ENCODE data around the gene MED13L. TPM values are rescaled to one million over a fixed set of nuclear protein-coding genes. Genes with fewer than 3 reads are reported as not detected.

Gene MED13L
- total and polyA plus RNA-seq, 4 donors, result 7.9 to 94.0 (median 37.7) TPM

- Histone ChIP-seq H3K9ac (ENCODE audit: low read depth in 1 of 2, low read length in 2 of 2) (no peak overlapping the region), H3K27me3 (ENCODE audit: control insufficient read depth in 4 of 4, insufficient read depth in 4 of 4, low read length in 3 of 4) (no peaks in the 10 kb centered on the region), H3K27ac (ENCODE audit: low read depth in 1 of 2, low read length in 2 of 2) (no peak overlapping the region), H3K4me3 (ENCODE audit: low read depth in 1 of 3, low read length in 3 of 3) (no peak overlapping the region), H3K9me3 (ENCODE audit: control insufficient read depth in 4 of 4, low read length in 3 of 4) (no peaks in the 10 kb centered on the region), H3K36me3 (ENCODE audit: control insufficient read depth in 4 of 4, insufficient read depth in 3 of 4, low read depth in 1 of 4, low read length in 3 of 4) (peaks cover 0 to 3% (median 1%) of the 10 kb centered on the region in 4 donors), H3K4me1 (ENCODE audit: control insufficient read depth in 4 of 4, insufficient read depth in 4 of 4, low read length in 3 of 4) (peaks cover 3 to 14% (median 11%) of the 10 kb centered on the region in 4 donors)
- TF ChIP-seq RXRA (IDR thresholded peaks at IDR 0.05), result peak; percentile 10
- TF ChIP-seq, protein P1, sequence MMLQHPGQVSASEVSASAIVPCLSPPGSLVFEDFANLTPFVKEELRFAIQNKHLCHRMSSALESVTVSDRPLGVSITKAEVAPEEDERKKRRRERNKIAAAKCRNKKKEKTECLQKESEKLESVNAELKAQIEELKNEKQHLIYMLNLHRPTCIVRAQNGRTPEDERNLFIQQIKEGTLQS (IDR thresholded peaks at IDR 0.05), result no peak
- WGBS, result 73% methylated on average over 2 of the region's 2 CpGs
- DNase-seq (ENCODE audit: low spot score), result no peak
These were observed 173.2 kb downstream of the MED13L start for GRCh38 chr12:116104167-116104767.

- H3K36me3 ChIP-seq (ENCODE audit: control insufficient read depth in 4 of 4, insufficient read depth in 3 of 4, low read depth in 1 of 4, low read length in 3 of 4), result peaks cover 0 to 3% (median under 1%) of the 10 kb centered on the region in 4 donors
- peaks cover 3 to 14% (median 11%) of the 10 kb centered on the region in 4 donors for H3K4me1 ChIP-seq (ENCODE audit: control insufficient read depth in 4 of 4, insufficient read depth in 4 of 4, low read length in 3 of 4)
- TF ChIP-seq HNF4G (IDR thresholded peaks at IDR 0.05), result no peak
- TF ChIP-seq FOXA2 (IDR thresholded peaks at IDR 0.05), result no peak
- no peak for TF ChIP-seq TAF1 (conservative IDR thresholded peaks at IDR 0.05)
- no peak for TF ChIP-seq NR2F2 (IDR thresholded peaks at IDR 0.05)
- TF ChIP-seq CTCF (IDR thresholded peaks at IDR 0.05; ENCODE audit: low read depth, low read length, missing input control), result no peak
- WGBS, result 97% methylated on average over 2 of the region's 2 CpGs
- H3K27ac ChIP-seq (ENCODE audit: low read depth in 1 of 2, low read length in 2 of 2), result no peak overlapping the region
- DNase-seq (ENCODE audit: low spot score), result no peak
- no peaks in the 10 kb centered on the region for H3K27me3 ChIP-seq (ENCODE audit: control insufficient read depth in 4 of 4, insufficient read depth in 4 of 4, low read length in 3 of 4)
- no peak overlapping the region for H3K4me3 ChIP-seq (ENCODE audit: low read depth in 1 of 3, low read length in 3 of 3)
- no peaks in the 10 kb centered on the region for H3K9me3 ChIP-seq (ENCODE audit: control insufficient read depth in 4 of 4, low read length in 3 of 4)
- H3K9ac ChIP-seq (ENCODE audit: low read depth in 1 of 2, low read length in 2 of 2), result no peak overlapping the region
These were observed 175.5 kb downstream of the MED13L start for GRCh38 chr12:116101991-116102390.

GRCh38 chr12:116099652-116100432 lies 177.7 kb downstream of the MED13L start:
- H3K27ac ChIP-seq (ENCODE audit: low read depth in 1 of 2, low read length in 2 of 2), result no peak overlapping the region
- no peaks in the 10 kb centered on the region for H3K9me3 ChIP-seq (ENCODE audit: control insufficient read depth in 4 of 4, low read length in 3 of 4)
- H3K27me3 ChIP-seq (ENCODE audit: control insufficient read depth in 4 of 4, insufficient read depth in 4 of 4, low read length in 3 of 4), result no peaks in the 10 kb centered on the region
- 79% methylated on average over 6 of the region's 6 CpGs for WGBS
- H3K9ac ChIP-seq (ENCODE audit: low read depth in 1 of 2, low read length in 2 of 2), result no peak overlapping the region
- H3K4me3 ChIP-seq (ENCODE audit: low read depth in 1 of 3, low read length in 3 of 3), result no peak overlapping the region
- no peaks in the 10 kb centered on the region for H3K36me3 ChIP-seq (ENCODE audit: control insufficient read depth in 4 of 4, insufficient read depth in 3 of 4, low read depth in 1 of 4, low read length in 3 of 4)
- TF ChIP-seq NR2F2 (IDR thresholded peaks at IDR 0.05) (no peak), HNF4A (conservative IDR thresholded peaks at IDR 0.05) (no peak), TAF1 (conservative IDR thresholded peaks at IDR 0.05) (no peak), CTCF (IDR thresholded peaks at IDR 0.05; ENCODE audit: low read depth, low read length, missing input control) (no peak), EGR1 (IDR thresholded peaks at IDR 0.05; ENCODE audit: low read depth in 2 of 2) (no peak), FOXA2 (IDR thresholded peaks at IDR 0.05) (no peak), FOXA1 (IDR thresholded peaks at IDR 0.05) (no peak), SP1 (IDR thresholded peaks at IDR 0.05) (no peak), RAD21 (IDR thresholded peaks at IDR 0.05) (no peak), GABPA (IDR thresholded peaks at IDR 0.05 in 1 of 2, conservative IDR thresholded peaks at IDR 0.05 in 1 of 2) (no peak)
- TF ChIP-seq, protein P2, sequence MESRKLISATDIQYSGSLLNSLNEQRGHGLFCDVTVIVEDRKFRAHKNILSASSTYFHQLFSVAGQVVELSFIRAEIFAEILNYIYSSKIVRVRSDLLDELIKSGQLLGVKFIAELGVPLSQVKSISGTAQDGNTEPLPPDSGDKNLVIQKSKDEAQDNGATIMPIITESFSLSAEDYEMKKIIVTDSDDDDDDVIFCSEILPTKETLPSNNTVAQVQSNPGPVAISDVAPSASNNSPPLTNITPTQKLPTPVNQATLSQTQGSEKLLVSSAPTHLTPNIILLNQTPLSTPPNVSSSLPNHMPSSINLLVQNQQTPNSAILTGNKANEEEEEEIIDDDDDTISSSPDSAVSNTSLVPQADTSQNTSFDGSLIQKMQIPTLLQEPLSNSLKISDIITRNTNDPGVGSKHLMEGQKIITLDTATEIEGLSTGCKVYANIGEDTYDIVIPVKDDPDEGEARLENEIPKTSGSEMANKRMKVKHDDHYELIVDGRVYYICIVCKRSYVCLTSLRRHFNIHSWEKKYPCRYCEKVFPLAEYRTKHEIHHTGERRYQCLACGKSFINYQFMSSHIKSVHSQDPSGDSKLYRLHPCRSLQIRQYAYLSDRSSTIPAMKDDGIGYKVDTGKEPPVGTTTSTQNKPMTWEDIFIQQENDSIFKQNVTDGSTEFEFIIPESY (IDR thresholded peaks at IDR 0.05), result no peak
- TF ChIP-seq, protein P3, sequence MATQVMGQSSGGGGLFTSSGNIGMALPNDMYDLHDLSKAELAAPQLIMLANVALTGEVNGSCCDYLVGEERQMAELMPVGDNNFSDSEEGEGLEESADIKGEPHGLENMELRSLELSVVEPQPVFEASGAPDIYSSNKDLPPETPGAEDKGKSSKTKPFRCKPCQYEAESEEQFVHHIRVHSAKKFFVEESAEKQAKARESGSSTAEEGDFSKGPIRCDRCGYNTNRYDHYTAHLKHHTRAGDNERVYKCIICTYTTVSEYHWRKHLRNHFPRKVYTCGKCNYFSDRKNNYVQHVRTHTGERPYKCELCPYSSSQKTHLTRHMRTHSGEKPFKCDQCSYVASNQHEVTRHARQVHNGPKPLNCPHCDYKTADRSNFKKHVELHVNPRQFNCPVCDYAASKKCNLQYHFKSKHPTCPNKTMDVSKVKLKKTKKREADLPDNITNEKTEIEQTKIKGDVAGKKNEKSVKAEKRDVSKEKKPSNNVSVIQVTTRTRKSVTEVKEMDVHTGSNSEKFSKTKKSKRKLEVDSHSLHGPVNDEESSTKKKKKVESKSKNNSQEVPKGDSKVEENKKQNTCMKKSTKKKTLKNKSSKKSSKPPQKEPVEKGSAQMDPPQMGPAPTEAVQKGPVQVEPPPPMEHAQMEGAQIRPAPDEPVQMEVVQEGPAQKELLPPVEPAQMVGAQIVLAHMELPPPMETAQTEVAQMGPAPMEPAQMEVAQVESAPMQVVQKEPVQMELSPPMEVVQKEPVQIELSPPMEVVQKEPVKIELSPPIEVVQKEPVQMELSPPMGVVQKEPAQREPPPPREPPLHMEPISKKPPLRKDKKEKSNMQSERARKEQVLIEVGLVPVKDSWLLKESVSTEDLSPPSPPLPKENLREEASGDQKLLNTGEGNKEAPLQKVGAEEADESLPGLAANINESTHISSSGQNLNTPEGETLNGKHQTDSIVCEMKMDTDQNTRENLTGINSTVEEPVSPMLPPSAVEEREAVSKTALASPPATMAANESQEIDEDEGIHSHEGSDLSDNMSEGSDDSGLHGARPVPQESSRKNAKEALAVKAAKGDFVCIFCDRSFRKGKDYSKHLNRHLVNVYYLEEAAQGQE (IDR thresholded peaks at IDR 0.05), result no peak
- TF ChIP-seq, protein P4, sequence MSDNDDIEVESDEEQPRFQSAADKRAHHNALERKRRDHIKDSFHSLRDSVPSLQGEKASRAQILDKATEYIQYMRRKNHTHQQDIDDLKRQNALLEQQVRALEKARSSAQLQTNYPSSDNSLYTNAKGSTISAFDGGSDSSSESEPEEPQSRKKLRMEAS (IDR thresholded peaks at IDR 0.05), result no peak
- no peak for DNase-seq (ENCODE audit: low spot score)
- H3K4me1 ChIP-seq (ENCODE audit: control insufficient read depth in 4 of 4, insufficient read depth in 4 of 4, low read length in 3 of 4), result peaks cover 2 to 10% (median 4%) of the 10 kb centered on the region in 4 donors
